Measurements from ENCODE around the gene TSKS. TPM values are rescaled to one million over a fixed set of nuclear protein-coding genes. Genes with fewer than 3 reads are reported as not detected.

TSKS gene
- total RNA-seq, 4 donors from 2014 or later: 0.32 to 12.7 (median 0.82) TPM; not detected in 1

GRCh38 chr19:49705919-49706318 lies 57.2 kb downstream of the TSKS start:
- WGBS, 2 donors (ENCODE audit: low coverage in 1 of 2): 82% methylated on average over 16 of the region's 16 CpGs; no CpG with 5 or more reads in 1 of the 2 donors
- Histone ChIP-seq H3K9me3 (no peaks in the 10 kb centered on the region), H3K4me3 (no peak overlapping the region), H3K4me1 (no peaks in the 10 kb centered on the region), H3K27me3 (peaks cover 5% of the 10 kb centered on the region), H3K36me3 (no peaks in the 10 kb centered on the region), H3K27ac (no peak overlapping the region)
- TF ChIP-seq, protein P1, sequence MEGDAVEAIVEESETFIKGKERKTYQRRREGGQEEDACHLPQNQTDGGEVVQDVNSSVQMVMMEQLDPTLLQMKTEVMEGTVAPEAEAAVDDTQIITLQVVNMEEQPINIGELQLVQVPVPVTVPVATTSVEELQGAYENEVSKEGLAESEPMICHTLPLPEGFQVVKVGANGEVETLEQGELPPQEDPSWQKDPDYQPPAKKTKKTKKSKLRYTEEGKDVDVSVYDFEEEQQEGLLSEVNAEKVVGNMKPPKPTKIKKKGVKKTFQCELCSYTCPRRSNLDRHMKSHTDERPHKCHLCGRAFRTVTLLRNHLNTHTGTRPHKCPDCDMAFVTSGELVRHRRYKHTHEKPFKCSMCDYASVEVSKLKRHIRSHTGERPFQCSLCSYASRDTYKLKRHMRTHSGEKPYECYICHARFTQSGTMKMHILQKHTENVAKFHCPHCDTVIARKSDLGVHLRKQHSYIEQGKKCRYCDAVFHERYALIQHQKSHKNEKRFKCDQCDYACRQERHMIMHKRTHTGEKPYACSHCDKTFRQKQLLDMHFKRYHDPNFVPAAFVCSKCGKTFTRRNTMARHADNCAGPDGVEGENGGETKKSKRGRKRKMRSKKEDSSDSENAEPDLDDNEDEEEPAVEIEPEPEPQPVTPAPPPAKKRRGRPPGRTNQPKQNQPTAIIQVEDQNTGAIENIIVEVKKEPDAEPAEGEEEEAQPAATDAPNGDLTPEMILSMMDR (IDR thresholded peaks at IDR 0.05): no peak
- TF ChIP-seq POLR2AphosphoS5 (IDR thresholded peaks at IDR 0.05): no peak
- TF ChIP-seq EP300 (IDR thresholded peaks at IDR 0.05; ENCODE audit: low read depth): no peak
- no peak for TF ChIP-seq POLR2A (IDR thresholded peaks at IDR 0.05)
- in situ Hi-C loops (cut with MboI; ENCODE audit: low pct_ligation_motif_present in 1 of 4, low pct_unique_long_range_greater_than_20kb in 1 of 4, low sequenced_read_pairs in 3 of 4): no loop called here
- intact Hi-C loops (cut with DNase I; ENCODE audit: low total_unique reads): no loop called here
- DNase-seq: no peak

GRCh38 chr19:49704888-49705642 lies 58.0 kb downstream of the TSKS start:
- Histone ChIP-seq H3K27ac (no peak overlapping the region), H3K27me3 (peaks cover 13% of the 10 kb centered on the region), H3K4me3 (no peak overlapping the region), H3K36me3 (no peaks in the 10 kb centered on the region), H3K9me3 (no peaks in the 10 kb centered on the region), H3K4me1 (no peaks in the 10 kb centered on the region)
- intact Hi-C loops (cut with DNase I; ENCODE audit: low total_unique reads): no loop called here
- WGBS, 2 donors (ENCODE audit: low coverage in 1 of 2): 80 to 100% methylated on average over 2 to 22 of the region's 22 CpGs
- TF ChIP-seq, protein P1 (IDR thresholded peaks at IDR 0.05): no peak
- TF ChIP-seq POLR2AphosphoS5 (IDR thresholded peaks at IDR 0.05) (no peak), POLR2A (IDR thresholded peaks at IDR 0.05) (no peak), EP300 (IDR thresholded peaks at IDR 0.05; ENCODE audit: low read depth) (no peak)
- no peak for DNase-seq
- in situ Hi-C loops (cut with MboI; ENCODE audit: low pct_ligation_motif_present in 1 of 4, low pct_unique_long_range_greater_than_20kb in 1 of 4, low sequenced_read_pairs in 3 of 4): no loop called here

- Histone ChIP-seq H3K27ac (no peak overlapping the region), H3K9me3 (no peaks in the 10 kb centered on the region), H3K27me3 (peaks cover 14% of the 10 kb centered on the region), H3K4me3 (no peak overlapping the region), H3K4me1 (no peaks in the 10 kb centered on the region), H3K36me3 (no peaks in the 10 kb centered on the region)
- no peak for DNase-seq
- in situ Hi-C loops (cut with MboI; ENCODE audit: low pct_ligation_motif_present in 1 of 4, low pct_unique_long_range_greater_than_20kb in 1 of 4, low sequenced_read_pairs in 3 of 4): no loop called here
- TF ChIP-seq POLR2A (IDR thresholded peaks at IDR 0.05) (no peak), EP300 (IDR thresholded peaks at IDR 0.05; ENCODE audit: low read depth) (no peak), POLR2AphosphoS5 (IDR thresholded peaks at IDR 0.05) (no peak)
- TF ChIP-seq, protein P1 (IDR thresholded peaks at IDR 0.05): no peak
- 32 to 62% methylated on average over 6 to 40 of the region's 40 CpGs for WGBS, 2 donors (ENCODE audit: low coverage in 1 of 2)
- intact Hi-C loops (cut with DNase I; ENCODE audit: low total_unique reads): no loop called here
These were observed 61.8 kb downstream of the TSKS start for GRCh38 chr19:49701271-49701786.

GRCh38 chr19:49700563-49700962 lies 62.5 kb downstream of the TSKS start:
- in situ Hi-C loops (cut with MboI; ENCODE audit: low pct_ligation_motif_present in 1 of 4, low pct_unique_long_range_greater_than_20kb in 1 of 4, low sequenced_read_pairs in 3 of 4) (no loop called here), intact Hi-C loops (cut with DNase I; ENCODE audit: low total_unique reads) (no loop called here)
- no peaks in the 10 kb centered on the region for H3K4me1 ChIP-seq
- no peak overlapping the region for H3K27ac ChIP-seq
- no peaks in the 10 kb centered on the region for H3K9me3 ChIP-seq
- DNase-seq: no peak
- H3K4me3 ChIP-seq: no peak overlapping the region
- 30 to 52% methylated on average over 2 to 10 of the region's 11 CpGs for WGBS, 2 donors (ENCODE audit: low coverage in 1 of 2)
- no peaks in the 10 kb centered on the region for H3K36me3 ChIP-seq
- H3K27me3 ChIP-seq: peaks cover 14% of the 10 kb centered on the region
- TF ChIP-seq, protein P1 (IDR thresholded peaks at IDR 0.05): no peak
- no peak for TF ChIP-seq POLR2AphosphoS5 (IDR thresholded peaks at IDR 0.05)
- TF ChIP-seq EP300 (IDR thresholded peaks at IDR 0.05; ENCODE audit: low read depth): no peak
- no peak for TF ChIP-seq POLR2A (IDR thresholded peaks at IDR 0.05)
